B cell (primary cell): ENCODE results near the gene THSD4. TPM values are rescaled to one million over a fixed set of nuclear protein-coding genes. Genes with fewer than 3 reads are reported as not detected.
"Not testable (repeated sequence)": the region's sequence is repeated elsewhere in the genome, so short reads cannot be mapped to it uniquely, and the experiment has no call there.

Source experiments
- ATAC-seq: fragments of 200-7000 bp; cut with Tn5 transposase; one replicate; pipeline ENCODE4 v1.10.0; 2021; ENCODE audit warnings: low read depth, mild to moderate bottlenecking, moderate number of reproducible peaks, moderate library complexity
- CTCF ChIA-PET: fragments of 350-600 bp; sonication (Branson Sonifier 250); formaldehyde crosslinking; loops from one replicate; lab custom pipeline; 2021; ENCODE audit warnings: antibody characterized with exemption, inconsistent platforms; lab: Charles Lee
- POLR2A ChIA-PET: fragments of 350-600 bp; sonication (Branson Sonifier 250); formaldehyde crosslinking; loops from one replicate; lab custom pipeline; 2021; ENCODE audit warnings: antibody characterized with exemption; lab: Charles Lee
- DNase-seq: peaks from one replicate; pipeline ENCODE4 v3.0.0; 2013
- H2AFZ ChIP-seq: 2 replicates; pipeline ENCODE4 v1.6.1; 2012; ENCODE audit warnings: mild to moderate bottlenecking, low read depth, low read length; ENCODE audit not compliant: insufficient read depth, poor library complexity, severe bottlenecking
- H3K27ac ChIP-seq, 2 donors: 1 replicate in 1 of 2; 2 replicates in 1 of 2; pipeline ENCODE4 v1.5.1; 2012 to 2013; ENCODE audit warnings: low read length in 2 of 2, mild to moderate bottlenecking in 2 of 2, moderate library complexity in 1 of 2
- H3K27me3 ChIP-seq, 4 experiments: fragments of 200-600 bp in 1 of 4; sonication (generic) in 1 of 4; replicated peaks in 1 of 4; 1 replicate in 2 of 4; 2 replicates in 2 of 4; pipeline versions ENCODE4 v1.6.1 to v1.7.0; 2013 to 2016; ENCODE audit warnings: low read length in 3 of 4, mild to moderate bottlenecking in 2 of 4, mixed read lengths in 1 of 4, moderate library complexity in 1 of 4; ENCODE audit not compliant: insufficient read depth in 4 of 4, control insufficient read depth in 3 of 4; ENCODE audit errors: control extremely low read depth in 1 of 4
- H3K36me3 ChIP-seq, 2 experiments: replicated peaks in 1 of 2; 1 replicate in 1 of 2; 2 replicates in 1 of 2; pipeline versions ENCODE4 v1.6.1 to v1.7.1; 2013; ENCODE audit warnings: low read length in 1 of 2; ENCODE audit not compliant: insufficient read depth in 2 of 2, control insufficient read depth in 1 of 2; ENCODE audit errors: control extremely low read depth in 1 of 2, extremely low read depth in 1 of 2
- H3K4me1 ChIP-seq, 2 donors: fragments of 200-600 bp in 1 of 2; sonication (generic) in 1 of 2; 1 replicate in 1 of 2; 2 replicates in 1 of 2; pipeline versions ENCODE4 v1.5.1 to v1.6.1; 2013 to 2017; ENCODE audit warnings: low read length in 2 of 2; ENCODE audit not compliant: control insufficient read depth in 2 of 2, insufficient read depth in 2 of 2
- H3K4me2 ChIP-seq: replicated peaks from 2 replicates; pipeline ENCODE3; 2012; ENCODE audit warnings: mild to moderate bottlenecking, low read depth, low read length; ENCODE audit not compliant: poor library complexity, severe bottlenecking
- H3K4me3 ChIP-seq, 5 experiments: fragments of 200-600 bp in 1 of 5; sonication (generic) in 1 of 5; 1 replicate in 3 of 5; 2 replicates in 2 of 5; pipeline versions ENCODE4 v1.5.1 to v1.7.0; 2011 to 2016; ENCODE audit warnings: low read length in 4 of 5, mild to moderate bottlenecking in 4 of 5, low read depth in 2 of 5, control low read depth in 1 of 5, moderate library complexity in 1 of 5; ENCODE audit not compliant: insufficient read depth in 1 of 5; ENCODE audit errors: control extremely low read depth in 1 of 5, extremely low read depth in 1 of 5
- H3K79me2 ChIP-seq: fragments of 200-600 bp; sonication (generic); one replicate; pipeline ENCODE4 v1.6.0; 2016; ENCODE audit warnings: low read length; ENCODE audit not compliant: control insufficient read depth, insufficient read depth
- H3K9ac ChIP-seq: fragments of 200-600 bp; sonication (generic); 2 replicates; pipeline ENCODE4 v1.6.1; 2017; ENCODE audit warnings: mild to moderate bottlenecking, low read length, moderate library complexity
- H3K9me3 ChIP-seq, 3 donors: one replicate each; pipeline versions ENCODE4 v1.6.1 to v1.7.1; 2013; ENCODE audit warnings: low read length in 2 of 3; ENCODE audit not compliant: control insufficient read depth in 2 of 3, insufficient read depth in 1 of 3; ENCODE audit errors: control extremely low read depth in 1 of 3
- H4K20me1 ChIP-seq: 2 replicates; pipeline ENCODE4 v1.6.0; 2012; ENCODE audit warnings: mild to moderate bottlenecking, low read length; ENCODE audit not compliant: insufficient read depth, control insufficient read depth, poor library complexity, severe bottlenecking
- H3K27ac Mint-ChIP-seq: one replicate; pipeline ENCODE4 v1.8.0; 2021; ENCODE audit warnings: mixed read lengths
- H3K27me3 Mint-ChIP-seq: one replicate; pipeline ENCODE4 v1.8.0; 2021; ENCODE audit warnings: mixed read lengths
- H3K4me1 Mint-ChIP-seq: one replicate; pipeline ENCODE4 v1.8.0; 2021; ENCODE audit warnings: mixed read lengths
- H3K4me3 Mint-ChIP-seq: one replicate; pipeline ENCODE4 v1.8.0; 2021; ENCODE audit warnings: mixed read lengths
- H3K9me3 Mint-ChIP-seq: one replicate; pipeline ENCODE4 v1.8.0; 2022; ENCODE audit warnings: mixed read lengths; ENCODE audit not compliant: insufficient read depth
- CTCF ChIP-seq: fragments of 200-600 bp; IDR thresholded peaks from one replicate; pipeline ENCODE4 v1.8.0; 2022; ENCODE audit warnings: antibody characterized with exemption, mild to moderate bottlenecking
- EZH2 ChIP-seq: IDR thresholded peaks from 2 replicates; pipeline ENCODE4 v1.6.1; 2012; ENCODE audit warnings: borderline replicate concordance, low read depth, mild to moderate bottlenecking, moderate library complexity, low read length; ENCODE audit not compliant: insufficient read depth, poor library complexity, severe bottlenecking
- WGBS: methylation state at CpG from one replicate; pipeline ENCODE4 v1.1.5; 2013; ENCODE audit warnings: missing lambda C conversion rate; ENCODE audit not compliant: insufficient coverage; 5-methylcytosine and 5-hydroxymethylcytosine counted together
- intact Hi-C: fragments of 100-400 bp; cut with micrococcal nuclease; formaldehyde crosslinking; loops from one replicate; pipeline ENCODE4 v1.10.0; 2022
- polyA plus RNA-seq: library from polyadenylated mRNA; depleted of rRNA; stranded (reverse); fragments of >200 nt; gene quantifications from 2 replicates; pipeline ENCODE4 v1.2.3, GENCODE V29; 2012
- total RNA-seq, 2 donors: library from RNA; stranded (reverse); fragments of 120-200 nt in 1 of 2; gene quantifications; 1 replicate in 1 of 2; 2 replicates in 1 of 2; pipeline versions ENCODE4 v1.2.3 to v1.2.4, GENCODE V29; 2013 to 2022

Gene THSD4
- total and polyA plus RNA-seq, 2 donors (not counting 1 experiment from before 2014, with no cell fraction given) = not detected

GRCh38 chr15:71400294-71400693 lies 285.0 kb downstream of the THSD4 start:
- peaks cover 20% of the 10 kb centered on the region for H3K27me3 Mint-ChIP-seq
- H3K4me1 ChIP-seq = no peaks in the 10 kb centered on the region
- H3K27me3 ChIP-seq = peaks cover 0 to 2% (median 0%) of the 10 kb centered on the region in 4 experiments
- no peaks in the 10 kb centered on the region for H3K36me3 ChIP-seq
- H3K27ac ChIP-seq = no peak overlapping the region
- DNase-seq (no peak), ATAC-seq (no peak)
- CTCF ChIA-PET = no interaction called here
- H3K9me3 ChIP-seq = peaks cover 0 to 3% (median 0%) of the 10 kb centered on the region in 3 donors
- no peak overlapping the region for H2AFZ ChIP-seq
- H3K27ac Mint-ChIP-seq = no peak overlapping the region
- no peak overlapping the region for H3K4me3 ChIP-seq
- intact Hi-C loops = no loop called here
- no peaks in the 10 kb centered on the region for H3K79me2 ChIP-seq
- POLR2A ChIA-PET = no interaction called here
- H3K4me2 ChIP-seq = no peak overlapping the region
- H3K4me1 Mint-ChIP-seq = no peaks in the 10 kb centered on the region
- no peak overlapping the region for H3K9ac ChIP-seq
- H4K20me1 ChIP-seq = no peaks in the 10 kb centered on the region
- peaks cover 2% of the 10 kb centered on the region for H3K9me3 Mint-ChIP-seq
- H3K4me3 Mint-ChIP-seq = no peak overlapping the region
- TF ChIP-seq CTCF = no peak
- no peak for TF ChIP-seq EZH2
- 100% methylated on average over 2 of the region's 3 CpGs for WGBS

GRCh38 chr15:71401728-71402127 lies 286.5 kb downstream of the THSD4 start:
- ATAC-seq, H3K4me1 ChIP-seq, POLR2A ChIA-PET, H3K9me3 ChIP-seq, H2AFZ ChIP-seq, H4K20me1 ChIP-seq, H3K36me3 ChIP-seq, CTCF ChIA-PET, intact Hi-C loops, H3K4me1 Mint-ChIP-seq, H3K4me3 Mint-ChIP-seq, H3K9ac ChIP-seq, H3K27ac Mint-ChIP-seq, H3K4me3 ChIP-seq, H3K27ac ChIP-seq, H3K9me3 Mint-ChIP-seq, DNase-seq, H3K27me3 ChIP-seq, H3K4me2 ChIP-seq, H3K79me2 ChIP-seq: not testable (repeated sequence)
- H3K27me3 Mint-ChIP-seq = peaks cover 20% of the 10 kb centered on the region
- WGBS = no CpG with 5 or more reads among the region's 3 CpGs
